22Rv1 (cell line): ENCODE data around the gene PGP.

Source experiments
- CTCF ChIP-seq: fragments of 450-650 bp; IDR thresholded peaks from 2 replicates; pipeline ENCODE4 v1.5.1; 2017; ENCODE audit warnings: mild to moderate bottlenecking
- ZFX ChIP-seq: fragments of 450-650 bp; IDR thresholded peaks from 2 replicates; pipeline ENCODE4 v1.6.1; 2017; ENCODE audit warnings: antibody characterized with exemption, borderline replicate concordance

GRCh38 chr16:2189252-2189893, 25.3 kb downstream of the PGP start:
- TF ChIP-seq CTCF (no peak), ZFX (no peak)
